ENCODE data around the gene CDCA4.

Gene CDCA4

DNA sequence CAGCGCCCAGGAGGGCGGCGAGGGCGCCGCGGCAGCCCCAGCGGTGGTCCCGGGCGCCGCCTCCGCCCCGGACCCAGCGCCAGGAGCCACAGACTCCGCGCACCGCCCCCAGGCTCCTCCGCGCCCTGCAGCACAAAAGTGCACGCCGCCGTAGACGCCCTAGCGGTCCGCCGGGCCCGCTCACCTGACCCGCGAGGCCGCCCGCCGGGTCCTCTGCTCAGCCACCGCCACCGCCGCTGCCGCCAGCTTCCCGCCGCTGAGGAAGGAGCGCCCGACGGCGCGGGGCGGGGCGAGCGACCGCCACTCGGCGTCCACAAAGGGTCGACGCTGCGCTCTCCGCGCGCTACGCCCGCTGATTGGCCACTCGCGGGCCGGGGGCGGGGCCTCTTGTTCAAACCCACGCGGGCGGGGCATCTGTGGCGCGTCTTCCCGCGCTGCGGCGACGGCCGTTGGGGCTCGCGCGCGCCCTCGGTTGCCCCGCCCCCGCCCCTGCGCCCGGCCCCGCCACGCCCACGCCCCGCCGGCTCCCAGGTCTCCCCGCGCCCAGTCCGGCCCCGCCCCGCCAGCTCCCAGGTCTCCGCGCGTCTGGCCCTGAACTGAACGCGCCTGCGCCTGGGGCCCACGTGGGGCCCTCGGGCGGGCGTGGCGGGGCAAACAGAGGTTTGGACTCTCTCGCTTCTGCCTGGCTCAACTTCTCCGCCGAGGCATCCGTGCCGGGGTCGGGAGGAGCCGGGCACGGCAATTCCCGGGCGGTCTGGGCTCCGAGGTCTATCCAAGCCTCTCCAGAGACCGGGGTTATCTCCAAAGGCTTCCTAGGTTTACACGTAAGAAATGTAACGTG, at the start of gene CDCA4:
Gene CDCA4, minus strand, starts transcription at position 269 of the 841 bp plus-strand sequence. CDS start 9,154 bp downstream, outside the sequence.
- Histone ChIP-seq H3K9me3 (ENCODE audit: insufficient read depth, low read length) (no peaks in the 10 kb centered on the region), H3K9me2 (replicated peaks; ENCODE audit: insufficient read depth, low read length) (no peaks in the 10 kb centered on the region), H3K79me2 (ENCODE audit: insufficient read depth, low read length) (peaks cover 53% of the 10 kb centered on the region), H3K4me2 (ENCODE audit: low read depth, low read length, poor library complexity, severe bottlenecking) (peak within 1 kb of the TSS; percentile 90), H3F3A (ENCODE audit: insufficient read depth) (peaks cover 12% of the 10 kb centered on the region; the same call in 1 of the 2 replicates), H2AFZ (ENCODE audit: low read depth, low read length, severe bottlenecking) (peak within 1 kb of the TSS; percentile 10), H3K9ac (ENCODE audit: low read length) (peak within 1 kb of the TSS; percentile 100), H3K27me3 (ENCODE audit: low read length) (no peaks in the 10 kb centered on the region), H3K4me3 (ENCODE audit: insufficient read depth, low read length, poor library complexity, severe bottlenecking) (peak within 1 kb of the TSS; percentile 83), H3K36me3 (ENCODE audit: low read length) (peaks cover 7% of the 10 kb centered on the region; the same call in 1 of the 2 replicates), H4K20me1 (ENCODE audit: low read depth, low read length) (peaks cover 21% of the 10 kb centered on the region; the same call in 1 of the 2 replicates), H3K27ac (ENCODE audit: low read depth, low read length) (peak within 1 kb of the TSS; percentile 89)
- TF ChIP-seq, protein P1, sequence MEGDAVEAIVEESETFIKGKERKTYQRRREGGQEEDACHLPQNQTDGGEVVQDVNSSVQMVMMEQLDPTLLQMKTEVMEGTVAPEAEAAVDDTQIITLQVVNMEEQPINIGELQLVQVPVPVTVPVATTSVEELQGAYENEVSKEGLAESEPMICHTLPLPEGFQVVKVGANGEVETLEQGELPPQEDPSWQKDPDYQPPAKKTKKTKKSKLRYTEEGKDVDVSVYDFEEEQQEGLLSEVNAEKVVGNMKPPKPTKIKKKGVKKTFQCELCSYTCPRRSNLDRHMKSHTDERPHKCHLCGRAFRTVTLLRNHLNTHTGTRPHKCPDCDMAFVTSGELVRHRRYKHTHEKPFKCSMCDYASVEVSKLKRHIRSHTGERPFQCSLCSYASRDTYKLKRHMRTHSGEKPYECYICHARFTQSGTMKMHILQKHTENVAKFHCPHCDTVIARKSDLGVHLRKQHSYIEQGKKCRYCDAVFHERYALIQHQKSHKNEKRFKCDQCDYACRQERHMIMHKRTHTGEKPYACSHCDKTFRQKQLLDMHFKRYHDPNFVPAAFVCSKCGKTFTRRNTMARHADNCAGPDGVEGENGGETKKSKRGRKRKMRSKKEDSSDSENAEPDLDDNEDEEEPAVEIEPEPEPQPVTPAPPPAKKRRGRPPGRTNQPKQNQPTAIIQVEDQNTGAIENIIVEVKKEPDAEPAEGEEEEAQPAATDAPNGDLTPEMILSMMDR (IDR thresholded peaks at IDR 0.05; ENCODE audit: insufficient read depth, low read length, poor library complexity, severe bottlenecking), result no peak
- TF ChIP-seq EZH2phosphoT487 (conservative IDR thresholded peaks at IDR 0.05; ENCODE audit: low read length), result no peak

DNA sequence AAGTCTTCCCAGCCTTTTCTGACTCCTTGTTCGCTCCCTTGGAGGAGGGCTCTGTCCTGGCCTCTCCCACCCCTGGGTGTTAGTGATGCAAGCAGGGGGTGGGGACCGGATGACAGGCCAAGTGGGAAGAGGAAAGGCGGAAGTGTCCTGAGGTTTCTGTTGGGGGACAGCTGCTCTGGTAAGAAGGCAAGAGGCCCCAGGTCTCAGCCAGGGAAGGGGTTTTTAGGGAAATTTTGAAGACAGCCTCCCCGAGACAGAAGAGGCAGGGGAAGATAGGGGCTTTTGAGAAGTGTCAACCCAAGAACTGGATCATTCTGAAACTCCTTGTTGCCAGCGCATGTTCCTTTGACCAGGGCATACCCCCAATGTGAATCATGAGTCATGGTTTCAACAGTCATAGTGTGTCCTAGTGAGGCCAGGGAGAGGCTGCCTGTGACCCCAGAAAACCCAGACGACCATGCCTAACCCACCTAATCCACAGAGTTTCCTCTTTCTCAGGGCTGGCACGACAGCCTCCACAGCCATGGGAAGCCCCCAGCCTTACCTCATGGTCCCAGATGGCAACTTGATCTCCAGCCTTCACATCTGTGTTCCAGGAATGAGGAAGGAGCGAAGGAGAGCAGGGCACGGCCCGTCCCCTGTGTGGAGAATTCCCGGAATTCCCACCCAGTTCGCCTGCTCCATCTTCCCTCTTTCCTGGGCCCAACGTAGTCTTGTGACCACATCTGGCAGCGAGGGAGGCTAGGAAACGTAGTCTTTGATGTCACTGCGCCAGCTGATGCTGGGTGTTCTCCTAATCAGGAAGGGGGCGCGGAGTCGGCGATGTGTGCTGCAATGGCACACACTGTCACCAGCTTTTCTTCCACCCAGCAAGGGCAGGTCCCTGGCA, 49.2 kb upstream of the CDCA4 start:
- H3K9me2 ChIP-seq (replicated peaks; ENCODE audit: insufficient read depth, low read length), result no peaks in the 10 kb centered on the region
- no peak overlapping the region for H3K27ac ChIP-seq (ENCODE audit: low read depth, low read length)
- H3K4me3 ChIP-seq (ENCODE audit: insufficient read depth, low read length, poor library complexity, severe bottlenecking), result no peak overlapping the region
- no peaks in the 10 kb centered on the region for H3K79me2 ChIP-seq (ENCODE audit: insufficient read depth, low read length)
- H3K9ac ChIP-seq (ENCODE audit: low read length), result no peak overlapping the region
- no peaks in the 10 kb centered on the region for H4K20me1 ChIP-seq (ENCODE audit: low read depth, low read length)
- no peak for TF ChIP-seq EZH2phosphoT487 (conservative IDR thresholded peaks at IDR 0.05; ENCODE audit: low read length)
- TF ChIP-seq, protein P1 (IDR thresholded peaks at IDR 0.05; ENCODE audit: insufficient read depth, low read length, poor library complexity, severe bottlenecking), result no peak
- no peaks in the 10 kb centered on the region for H3F3A ChIP-seq (ENCODE audit: insufficient read depth)
- no peak overlapping the region for H2AFZ ChIP-seq (ENCODE audit: low read depth, low read length, severe bottlenecking)
- no peaks in the 10 kb centered on the region for H3K9me3 ChIP-seq (ENCODE audit: insufficient read depth, low read length)
- no peaks in the 10 kb centered on the region for H3K27me3 ChIP-seq (ENCODE audit: low read length)
- H3K4me2 ChIP-seq (ENCODE audit: low read depth, low read length, poor library complexity, severe bottlenecking), result no peak overlapping the region
- H3K36me3 ChIP-seq (ENCODE audit: low read length), result no peaks in the 10 kb centered on the region

DNA sequence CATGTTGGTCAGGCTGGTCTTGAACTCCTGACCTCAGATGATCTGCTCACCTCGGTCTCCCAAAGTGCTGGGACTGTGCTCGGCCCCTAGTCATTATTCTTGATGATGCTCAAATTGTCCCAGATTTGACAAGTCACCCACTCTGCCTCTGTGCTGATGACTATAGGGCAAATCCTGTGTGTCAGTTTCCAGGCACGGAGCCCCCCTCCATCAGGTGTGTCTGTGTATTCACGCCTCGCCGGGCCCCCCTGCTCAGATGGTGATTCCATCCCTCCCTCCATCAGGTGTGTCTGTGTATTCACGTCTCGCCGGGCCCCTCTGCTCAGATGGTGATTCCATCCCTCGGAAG, 48.6 kb upstream of the CDCA4 start:
- TF ChIP-seq, protein P1 (IDR thresholded peaks at IDR 0.05; ENCODE audit: insufficient read depth, low read length, poor library complexity, severe bottlenecking), result no peak
- no peak for TF ChIP-seq EZH2phosphoT487 (conservative IDR thresholded peaks at IDR 0.05; ENCODE audit: low read length)
- no peak overlapping the region for H2AFZ ChIP-seq (ENCODE audit: low read depth, low read length, severe bottlenecking)
- H3K9ac ChIP-seq (ENCODE audit: low read length), result no peak overlapping the region
- H3K4me3 ChIP-seq (ENCODE audit: insufficient read depth, low read length, poor library complexity, severe bottlenecking), result no peak overlapping the region
- no peaks in the 10 kb centered on the region for H3F3A ChIP-seq (ENCODE audit: insufficient read depth)
- no peak overlapping the region for H3K27ac ChIP-seq (ENCODE audit: low read depth, low read length)
- H3K9me3 ChIP-seq (ENCODE audit: insufficient read depth, low read length), result no peaks in the 10 kb centered on the region
- no peak overlapping the region for H3K4me2 ChIP-seq (ENCODE audit: low read depth, low read length, poor library complexity, severe bottlenecking)
- no peaks in the 10 kb centered on the region for H3K9me2 ChIP-seq (replicated peaks; ENCODE audit: insufficient read depth, low read length)
- no peaks in the 10 kb centered on the region for H3K27me3 ChIP-seq (ENCODE audit: low read length)
- no peaks in the 10 kb centered on the region for H3K79me2 ChIP-seq (ENCODE audit: insufficient read depth, low read length)
- H3K36me3 ChIP-seq (ENCODE audit: low read length), result no peaks in the 10 kb centered on the region
- no peaks in the 10 kb centered on the region for H4K20me1 ChIP-seq (ENCODE audit: low read depth, low read length)
